Kidney (tissue), 14 donors: Measurements from ENCODE around the gene GFER. TPM values are rescaled to one million over a fixed set of nuclear protein-coding genes. Genes with fewer than 3 reads are reported as not detected.

Source experiments
- DNase-seq, 5 donors: peaks; one replicate each; pipeline ENCODE4 v3.0.0-alpha.2; 2013 to 2020
- FAIRE-seq: peaks from 2 replicates; lab custom pipeline; 2012; peaks lifted over from hg19 to GRCh38; lab: Jason Lieb, UNC
- H3K27ac ChIP-seq, 2 donors: one replicate each; pipeline ENCODE4 v1.7.0; 2013; ENCODE audit warnings: low read depth in 2 of 2, low read length in 2 of 2, inconsistent platforms in 1 of 2
- H3K27me3 ChIP-seq: one replicate; pipeline ENCODE4 v1.7.1; 2013; ENCODE audit warnings: low read length, inconsistent platforms; ENCODE audit not compliant: control insufficient read depth, insufficient read depth
- H3K36me3 ChIP-seq, 3 donors: one replicate each; pipeline versions ENCODE4 v1.7.0 to v1.7.1; 2013; ENCODE audit warnings: low read length in 3 of 3, control low read depth in 1 of 3, inconsistent platforms in 1 of 3; ENCODE audit not compliant: insufficient read depth in 3 of 3, control insufficient read depth in 2 of 3
- H3K4me1 ChIP-seq, 3 donors: one replicate each; pipeline versions ENCODE4 v1.7.0 to v1.7.1; 2013; ENCODE audit warnings: low read length in 3 of 3, inconsistent platforms in 1 of 3, low read depth in 1 of 3; ENCODE audit not compliant: control insufficient read depth in 2 of 3, insufficient read depth in 2 of 3
- H3K4me3 ChIP-seq, 3 donors: one replicate each; pipeline versions ENCODE4 v1.7.0 to v1.8.1; 2013; ENCODE audit warnings: low read length in 3 of 3, control low read depth in 1 of 3, inconsistent platforms in 1 of 3
- H3K9ac ChIP-seq, 3 donors: one replicate each; pipeline versions ENCODE4 v1.7.0 to v1.7.1; 2013; ENCODE audit warnings: low read length in 3 of 3, control low read depth in 1 of 3, inconsistent platforms in 1 of 3
- H3K9me3 ChIP-seq, 3 donors: one replicate each; pipeline versions ENCODE4 v1.7.0 to v1.7.1; 2013; ENCODE audit warnings: low read length in 3 of 3, control low read depth in 1 of 3, inconsistent platforms in 1 of 3; ENCODE audit not compliant: control insufficient read depth in 2 of 3, insufficient read depth in 1 of 3
- CTCF ChIP-seq: IDR thresholded peaks from 3 replicates; pipeline ENCODE4 v1.5.1; 2012; ENCODE audit warnings: mild to moderate bottlenecking, moderate library complexity, borderline replicate concordance; ENCODE audit not compliant: insufficient read depth; ENCODE audit errors: extremely low read depth
- intact Hi-C: fragments of 100-400 bp; cut with DNase I; formaldehyde crosslinking; loops from one replicate; pipeline ENCODE4 v1.11.1; 2022
- polyA plus RNA-seq: library from polyadenylated mRNA; stranded (reverse); fragments of 350-450 nt; fragmentation: Illumina TruSeq; extraction: RNeasy Lipid Tissue Mini Kit (QIAGEN cat#74804); gene quantifications from one replicate; pipeline ENCODE4 v1.2.3, GENCODE V29; 2014; ENCODE audit warnings: low read depth, low replicate concordance; ENCODE audit not compliant: insufficient read depth
- total RNA-seq: library from RNA; stranded (reverse); fragmentation: NEBNext Ultra II Directional; extraction: Animal tissue kit (Norgen Biotek cat#: 25700); gene quantifications from one replicate; pipeline ENCODE4 v1.2.1, GENCODE V29; 2021
- donor health status: control.
- donor health status: control.
- donor health status: control.
- donor health status: control.
- donor health status: control.
- donor health status: DM: yes; HTN: yes; CAD: no.
- donor health status: Normal renal cell carcinoma (clear cell type).

GFER gene
- total and polyA plus RNA-seq, 2 donors from 2014 or later = 25.0 to 45.6 TPM

GRCh38 chr16:1944612-1945199 is 39.3 kb upstream of the GFER start:
- Histone ChIP-seq H3K9me3 (no peaks in the 10 kb centered on the region), H3K27me3 (no peaks in the 10 kb centered on the region), H3K4me1 (peaks cover 0 to 10% (median 0%) of the 10 kb centered on the region in 3 donors), H3K36me3 (no peaks in the 10 kb centered on the region), H3K9ac (no peak overlapping the region), H3K27ac (no peak overlapping the region), H3K4me3 (no peak overlapping the region)
- FAIRE-seq = no peak
- intact Hi-C loops = no loop called here
- no peak for DNase-seq
- no peak for TF ChIP-seq CTCF

- no peak overlapping the region for H3K9ac ChIP-seq
- H3K4me3 ChIP-seq = no peak overlapping the region
- intact Hi-C loops = no loop called here
- no peak for DNase-seq
- no peaks in the 10 kb centered on the region for H3K9me3 ChIP-seq
- TF ChIP-seq CTCF = no peak
- H3K27ac ChIP-seq = no peak overlapping the region
- H3K36me3 ChIP-seq = no peaks in the 10 kb centered on the region
- no peaks in the 10 kb centered on the region for H3K27me3 ChIP-seq
- FAIRE-seq = no peak
- H3K4me1 ChIP-seq = peaks cover 0 to 8% (median 0%) of the 10 kb centered on the region in 3 donors
These were observed 38.2 kb upstream of the GFER start for GRCh38 chr16:1945559-1946391.

- Histone ChIP-seq H3K4me1 (peaks cover 0 to 8% (median 0%) of the 10 kb centered on the region in 3 donors), H3K4me3 (no peak overlapping the region), H3K27me3 (no peaks in the 10 kb centered on the region), H3K9me3 (no peaks in the 10 kb centered on the region), H3K36me3 (no peaks in the 10 kb centered on the region), H3K9ac (no peak overlapping the region), H3K27ac (no peak overlapping the region)
- intact Hi-C loops = no loop called here
- DNase-seq = no peak
- TF ChIP-seq CTCF = no peak
- FAIRE-seq = no peak
These were observed 37.3 kb upstream of the GFER start for GRCh38 chr16:1946495-1947368.
